A549 (cell line): ENCODE data around the gene CEP78. TPM values are rescaled to one million over a fixed set of nuclear protein-coding genes. Genes with fewer than 3 reads are reported as not detected.

ENCODE experiments used
- ATAC-seq, 2 experiments: fragments of 200-7000 bp in 1 of 2; fragments of >200 bp in 1 of 2; cut with Nextera tagmentation in 1 of 2; cut with Tn5 transposase in 1 of 2; 3 replicates each; pipeline versions ENCODE4 v1.8.0 to v1.9.1; 2018 to 2020; ENCODE audit warnings: mild to moderate bottlenecking in 1 of 2, moderate library complexity in 1 of 2
- CTCF ChIA-PET: fragments of 300-600 bp; sonication (Branson Sonifier 250); formaldehyde crosslinking; extraction: SDS; loops from one replicate; lab custom pipeline; 2021; ENCODE audit warnings: antibody characterized with exemption, inconsistent platforms; lab: Yijun Ruan, JAX
- POLR2A ChIA-PET: fragments of 350-600 bp; formaldehyde crosslinking; extraction: SDS; loops from one replicate; lab custom pipeline; 2021; ENCODE audit warnings: antibody characterized with exemption, inconsistent platforms; lab: Yijun Ruan, JAX
- DNase-seq, 2 experiments: peaks; one replicate each; pipeline versions ENCODE4 v3.0.0 to v3.0.0-alpha.2; 2011 to 2016; ENCODE audit warnings: low read depth in 1 of 2, low spot score in 1 of 2
- FAIRE-seq: peaks from 2 replicates; lab custom pipeline; 2011; peaks lifted over from hg19 to GRCh38; lab: Jason Lieb, UNC
- H3K27ac ChIP-seq, 2 experiments: fragments of >200 bp; sonication (Bioruptor Twin); formaldehyde crosslinking; 3 replicates each; pipeline ENCODE4 v1.5.1; 2016 to 2017
- H3K4me1 ChIP-seq: fragments of >200 bp; sonication (Bioruptor Twin); formaldehyde crosslinking; 3 replicates; pipeline ENCODE4 v1.6.1; 2016
- H3K4me2 ChIP-seq: fragments of >200 bp; sonication (Bioruptor Twin); formaldehyde crosslinking; 3 replicates; pipeline ENCODE4 v1.6.1; 2016
- H3K4me3 ChIP-seq: fragments of >200 bp; sonication (Bioruptor Twin); formaldehyde crosslinking; 3 replicates; pipeline ENCODE4 v1.5.1; 2016
- H3K9me3 ChIP-seq: fragments of >200 bp; sonication (Bioruptor Twin); formaldehyde crosslinking; 3 replicates; pipeline ENCODE4 v1.6.1; 2016
- CBX8 ChIP-seq: fragments of 200-600 bp; sonication (generic); IDR thresholded peaks from 2 replicates; pipeline ENCODE4 v1.6.1; 2016
- CHD2 ChIP-seq: fragments of 150-350 bp; IDR thresholded peaks from 2 replicates; pipeline ENCODE4 v1.6.1; 2014; ENCODE audit warnings: low read length; ENCODE audit not compliant: partially characterized antibody
- CHD4 ChIP-seq: fragments of 200-600 bp; sonication (generic); IDR thresholded peaks from 2 replicates; pipeline ENCODE4 v1.6.1; 2016; ENCODE audit warnings: antibody characterized with exemption, mild to moderate bottlenecking, borderline replicate concordance
- EHMT2 ChIP-seq: fragments of 200-600 bp; sonication (generic); IDR thresholded peaks from 2 replicates; pipeline ENCODE4 v1.6.1; 2016; ENCODE audit warnings: antibody characterized with exemption, low read depth, mild to moderate bottlenecking, moderate library complexity
- ESRRA ChIP-seq: fragments of 150-350 bp; IDR thresholded peaks from 2 replicates; pipeline ENCODE4 v1.6.1; 2014; ENCODE audit warnings: mild to moderate bottlenecking, low read length, borderline replicate concordance
- FOSB ChIP-seq: fragments of 250-450 bp; sonication (Bioruptor Pico); IDR thresholded peaks from 2 replicates; pipeline ENCODE4 v1.5.0; 2020; ENCODE audit warnings: mild to moderate bottlenecking, moderate library complexity
- FOSL2 ChIP-seq, 2 experiments: fragments of 450-650 bp in 1 of 2; fragments of >200 bp in 1 of 2; sonication (Bioruptor Twin) in 1 of 2; formaldehyde crosslinking; IDR thresholded peaks; 2 replicates each; pipeline versions ENCODE4 v1.5.0 to v1.6.1; 2016 to 2020; ENCODE audit warnings: mild to moderate bottlenecking in 1 of 2, moderate library complexity in 1 of 2
- FOXS1 ChIP-seq: fragments of 250-450 bp; sonication (Bioruptor Pico); IDR thresholded peaks from 2 replicates; pipeline ENCODE4 v1.5.0; 2020; ENCODE audit warnings: mild to moderate bottlenecking, moderate library complexity
- HDAC2 ChIP-seq: fragments of 200-600 bp; sonication (generic); IDR thresholded peaks from 2 replicates; pipeline ENCODE4 v1.6.1; 2016
- HEYL ChIP-seq: fragments of 250-450 bp; sonication (Bioruptor Pico); IDR thresholded peaks from 2 replicates; pipeline ENCODE4 v1.8.0; 2021; ENCODE audit warnings: mild to moderate bottlenecking, moderate library complexity
- HOXA7 ChIP-seq: fragments of 250-450 bp; sonication (Bioruptor Pico); IDR thresholded peaks from 2 replicates; pipeline ENCODE4 v1.5.0; 2020; ENCODE audit warnings: mild to moderate bottlenecking, moderate library complexity
- JUNB ChIP-seq: fragments of >200 bp; sonication (Bioruptor Twin); formaldehyde crosslinking; IDR thresholded peaks from 2 replicates; pipeline ENCODE4 v1.6.1; 2016
- KDM1A ChIP-seq: fragments of 200-600 bp; sonication (generic); IDR thresholded peaks from 2 replicates; pipeline ENCODE4 v1.6.1; 2016; ENCODE audit warnings: low read depth, mild to moderate bottlenecking
- KDM5A ChIP-seq: fragments of 200-600 bp; sonication (generic); IDR thresholded peaks from 2 replicates; pipeline ENCODE4 v1.6.1; 2016; ENCODE audit warnings: antibody characterized with exemption, mild to moderate bottlenecking
- NFE2L2 ChIP-seq: fragments of 150-350 bp; conservative IDR thresholded peaks from 2 replicates; pipeline ENCODE4 v1.6.1; 2014; ENCODE audit warnings: low read length
- NPAS2 ChIP-seq: fragments of 250-450 bp; sonication (Bioruptor Pico); IDR thresholded peaks from 2 replicates; pipeline ENCODE4 v1.8.0; 2022; ENCODE audit warnings: mild to moderate bottlenecking, moderate library complexity, borderline replicate concordance
- POLR2AphosphoS2 ChIP-seq: conservative IDR thresholded peaks from 2 replicates; pipeline ENCODE4 v1.6.1; 2012; ENCODE audit warnings: low read length, improper control_type of control experiment, inconsistent platforms
- RAD21 ChIP-seq, 2 experiments: fragments of >200 bp in 1 of 2; sonication (Bioruptor Twin) in 1 of 2; formaldehyde crosslinking in 1 of 2; IDR thresholded peaks in 1 of 2; conservative IDR thresholded peaks in 1 of 2; 2 replicates in 1 of 2; 3 replicates in 1 of 2; pipeline ENCODE4 v1.6.1; 2012 to 2018; ENCODE audit warnings: inconsistent platforms in 1 of 2
- RARB ChIP-seq: fragments of 250-450 bp; sonication (Bioruptor Pico); IDR thresholded peaks from 2 replicates; pipeline ENCODE4 v1.8.0; 2021; ENCODE audit warnings: mild to moderate bottlenecking, moderate library complexity
- RFX5 ChIP-seq: fragments of 450-650 bp; IDR thresholded peaks from 2 replicates; pipeline ENCODE4 v1.7.1; 2014; ENCODE audit warnings: antibody characterized with exemption, mild to moderate bottlenecking, moderate library complexity
- RNF2 ChIP-seq: fragments of 200-600 bp; sonication (generic); IDR thresholded peaks from 2 replicates; pipeline ENCODE4 v1.6.1; 2016; ENCODE audit warnings: low read depth, mild to moderate bottlenecking, antibody characterized with exemption, moderate library complexity, borderline replicate concordance
- SMC3 ChIP-seq: fragments of >200 bp; sonication (Bioruptor Twin); formaldehyde crosslinking; IDR thresholded peaks from 3 replicates; pipeline ENCODE4 v1.6.1; 2018; ENCODE audit warnings: inconsistent platforms
- SREBF2 ChIP-seq: fragments of 450-650 bp; IDR thresholded peaks from 2 replicates; pipeline ENCODE4 v1.6.1; 2014; ENCODE audit warnings: mild to moderate bottlenecking, moderate library complexity
- TP53 ChIP-seq: fragments of 250-450 bp; sonication (Bioruptor Pico); IDR thresholded peaks from 2 replicates; pipeline ENCODE4 v1.5.0; 2021; ENCODE audit warnings: mild to moderate bottlenecking, moderate library complexity
- ZNF302 ChIP-seq: fragments of 250-450 bp; sonication (Bioruptor Pico); IDR thresholded peaks from 2 replicates; pipeline ENCODE4 v1.9.0; 2021; ENCODE audit warnings: inconsistent platforms, mild to moderate bottlenecking, moderate library complexity
- ZSCAN20 ChIP-seq: fragments of 250-450 bp; sonication (Bioruptor Pico); IDR thresholded peaks from 2 replicates; pipeline ENCODE4 v1.8.0; 2022; ENCODE audit warnings: mild to moderate bottlenecking, moderate library complexity
- WGBS: methylation state at CpG from one replicate; pipeline ENCODE4 v1.1.6; 2017; ENCODE audit errors: missing lambda C conversion rate; 5-methylcytosine and 5-hydroxymethylcytosine counted together
- polyA plus RNA-seq, 4 experiments: library from polyadenylated mRNA; depleted of rRNA in 3 of 4; stranded (reverse); fragments of >200 nt; fragmentation: RNase III in 1 of 4; extraction: RNeasy Plus Mini Kit Qiagen cat#74134 plus additional on column Dnase treatment in 1 of 4; gene quantifications; 2 replicates in 3 of 4; 3 replicates in 1 of 4; pipeline ENCODE4 v1.2.3, GENCODE V29; 2011 to 2017
- TF ChIP-seq, protein P1 (sequence below): fragments of >200 bp; sonication (Bioruptor Twin); formaldehyde crosslinking; IDR thresholded peaks from 3 replicates; pipeline ENCODE4 v1.5.1; 2016
- TF ChIP-seq, protein P2 (sequence below): fragments of 200-600 bp; sonication (generic); IDR thresholded peaks from 2 replicates; pipeline ENCODE4 v1.6.1; 2016; ENCODE audit warnings: antibody characterized with exemption, mild to moderate bottlenecking, moderate library complexity
- TF ChIP-seq, protein P3 (sequence below): IDR thresholded peaks from 2 replicates; pipeline ENCODE4 v1.6.1; 2012

The CEP78 gene
- polyA plus RNA-seq, 2 of the 4 experiments (the other 2 are of a cell fraction) = 16.5 to 28.9 TPM

DNA sequence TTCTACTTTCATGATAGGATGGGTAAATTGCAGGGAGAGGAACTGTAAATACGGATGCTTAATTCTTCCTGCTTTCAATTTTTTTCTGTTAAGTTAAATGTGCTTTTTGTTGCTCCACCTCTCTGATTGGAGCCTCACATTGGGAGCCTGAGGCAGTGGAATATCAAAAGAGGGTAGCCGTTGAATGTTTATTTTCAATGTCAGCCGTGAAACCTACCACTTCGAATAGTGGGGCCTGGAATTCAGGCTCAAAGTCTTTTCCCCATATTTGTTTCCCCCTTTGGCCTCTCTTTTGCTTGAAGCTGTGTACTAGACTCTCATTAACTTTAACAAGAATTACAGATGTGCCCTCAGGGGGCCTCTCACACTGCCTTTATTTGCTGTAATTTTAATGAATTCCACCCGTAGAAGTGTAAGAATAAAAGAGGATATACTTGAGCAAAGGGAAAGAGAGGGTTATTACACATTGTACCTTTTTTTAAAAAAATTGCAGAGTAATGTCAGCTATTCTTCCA, 90.0 kb downstream of the CEP78 start:
- ChIA-PET CTCF (no interaction called here), POLR2A (interaction anchor here (0.7 kb wide), 2 partner anchors 10 to 55 kb away, joined by 3 read pairs; no protein-coding TSS in a partner anchor)
- ATAC-seq (no peak), FAIRE-seq (no peak), DNase-seq (no peak)
- Histone ChIP-seq H3K4me3 (no peak overlapping the region), H3K9me3 (no peaks in the 10 kb centered on the region), H3K4me1 (no peaks in the 10 kb centered on the region), H3K27ac (no peak overlapping the region), H3K4me2 (no peak overlapping the region)
- 97% methylated on average over 5 of the region's 5 CpGs for WGBS
- TF ChIP-seq TP53 (no peak), FOXS1 (CRISPR knock-in tag) (no peak), SMC3 (no peak), JUNB (no peak), ZSCAN20 (CRISPR knock-in tag) (no peak), EHMT2 (no peak), RNF2 (no peak), CHD2 (no peak), FOSL2 (IDR thresholded peaks at IDR 0.05) (no peak), FOSL2 (CRISPR knock-in tag; IDR thresholded peaks at IDR 0.05) (no peak), FOSB (CRISPR knock-in tag) (no peak), HEYL (CRISPR knock-in tag) (no peak), RAD21 (conservative IDR thresholded peaks at IDR 0.05 in 1 of 2, IDR thresholded peaks at IDR 0.05 in 1 of 2) (no peak), RFX5 (no peak), KDM1A (no peak)
- TF ChIP-seq, protein P1, sequence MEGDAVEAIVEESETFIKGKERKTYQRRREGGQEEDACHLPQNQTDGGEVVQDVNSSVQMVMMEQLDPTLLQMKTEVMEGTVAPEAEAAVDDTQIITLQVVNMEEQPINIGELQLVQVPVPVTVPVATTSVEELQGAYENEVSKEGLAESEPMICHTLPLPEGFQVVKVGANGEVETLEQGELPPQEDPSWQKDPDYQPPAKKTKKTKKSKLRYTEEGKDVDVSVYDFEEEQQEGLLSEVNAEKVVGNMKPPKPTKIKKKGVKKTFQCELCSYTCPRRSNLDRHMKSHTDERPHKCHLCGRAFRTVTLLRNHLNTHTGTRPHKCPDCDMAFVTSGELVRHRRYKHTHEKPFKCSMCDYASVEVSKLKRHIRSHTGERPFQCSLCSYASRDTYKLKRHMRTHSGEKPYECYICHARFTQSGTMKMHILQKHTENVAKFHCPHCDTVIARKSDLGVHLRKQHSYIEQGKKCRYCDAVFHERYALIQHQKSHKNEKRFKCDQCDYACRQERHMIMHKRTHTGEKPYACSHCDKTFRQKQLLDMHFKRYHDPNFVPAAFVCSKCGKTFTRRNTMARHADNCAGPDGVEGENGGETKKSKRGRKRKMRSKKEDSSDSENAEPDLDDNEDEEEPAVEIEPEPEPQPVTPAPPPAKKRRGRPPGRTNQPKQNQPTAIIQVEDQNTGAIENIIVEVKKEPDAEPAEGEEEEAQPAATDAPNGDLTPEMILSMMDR = no peak

DNA sequence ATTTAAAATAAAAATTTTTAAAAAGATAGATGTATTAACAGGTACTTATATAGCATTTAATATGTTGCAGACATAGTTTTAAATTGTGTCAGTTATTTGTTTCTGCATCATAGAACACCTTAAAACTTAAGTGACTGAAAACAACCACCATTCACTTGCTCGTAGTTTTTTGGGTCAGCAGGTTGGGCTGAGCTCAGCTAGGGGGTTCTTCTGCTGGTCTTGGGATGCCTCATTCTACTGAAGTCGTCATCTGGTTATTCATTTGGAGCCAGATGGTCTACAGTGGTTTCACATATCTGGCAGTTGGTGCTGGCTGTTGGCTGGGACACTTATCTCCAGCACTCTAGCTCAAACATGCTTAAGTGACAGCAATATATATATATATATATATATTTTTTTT, 90.7 kb downstream of the CEP78 start:
- H3K4me1 ChIP-seq = no peaks in the 10 kb centered on the region
- no peaks in the 10 kb centered on the region for H3K9me3 ChIP-seq
- no peak for FAIRE-seq
- TF ChIP-seq KDM5A (no peak), POLR2AphosphoS2 (no peak), SREBF2 (no peak), HDAC2 (no peak), FOSL2 (IDR thresholded peaks at IDR 0.05) (no peak), FOSL2 (CRISPR knock-in tag; IDR thresholded peaks at IDR 0.05) (no peak), ZNF302 (CRISPR knock-in tag) (no peak), RARB (CRISPR knock-in tag) (no peak), CHD2 (no peak), ESRRA (no peak), NFE2L2 (no peak), FOXS1 (CRISPR knock-in tag) (no peak), NPAS2 (no peak), CHD4 (no peak), HOXA7 (CRISPR knock-in tag) (no peak), RNF2 (no peak), CBX8 (no peak)
- TF ChIP-seq, protein P2, sequence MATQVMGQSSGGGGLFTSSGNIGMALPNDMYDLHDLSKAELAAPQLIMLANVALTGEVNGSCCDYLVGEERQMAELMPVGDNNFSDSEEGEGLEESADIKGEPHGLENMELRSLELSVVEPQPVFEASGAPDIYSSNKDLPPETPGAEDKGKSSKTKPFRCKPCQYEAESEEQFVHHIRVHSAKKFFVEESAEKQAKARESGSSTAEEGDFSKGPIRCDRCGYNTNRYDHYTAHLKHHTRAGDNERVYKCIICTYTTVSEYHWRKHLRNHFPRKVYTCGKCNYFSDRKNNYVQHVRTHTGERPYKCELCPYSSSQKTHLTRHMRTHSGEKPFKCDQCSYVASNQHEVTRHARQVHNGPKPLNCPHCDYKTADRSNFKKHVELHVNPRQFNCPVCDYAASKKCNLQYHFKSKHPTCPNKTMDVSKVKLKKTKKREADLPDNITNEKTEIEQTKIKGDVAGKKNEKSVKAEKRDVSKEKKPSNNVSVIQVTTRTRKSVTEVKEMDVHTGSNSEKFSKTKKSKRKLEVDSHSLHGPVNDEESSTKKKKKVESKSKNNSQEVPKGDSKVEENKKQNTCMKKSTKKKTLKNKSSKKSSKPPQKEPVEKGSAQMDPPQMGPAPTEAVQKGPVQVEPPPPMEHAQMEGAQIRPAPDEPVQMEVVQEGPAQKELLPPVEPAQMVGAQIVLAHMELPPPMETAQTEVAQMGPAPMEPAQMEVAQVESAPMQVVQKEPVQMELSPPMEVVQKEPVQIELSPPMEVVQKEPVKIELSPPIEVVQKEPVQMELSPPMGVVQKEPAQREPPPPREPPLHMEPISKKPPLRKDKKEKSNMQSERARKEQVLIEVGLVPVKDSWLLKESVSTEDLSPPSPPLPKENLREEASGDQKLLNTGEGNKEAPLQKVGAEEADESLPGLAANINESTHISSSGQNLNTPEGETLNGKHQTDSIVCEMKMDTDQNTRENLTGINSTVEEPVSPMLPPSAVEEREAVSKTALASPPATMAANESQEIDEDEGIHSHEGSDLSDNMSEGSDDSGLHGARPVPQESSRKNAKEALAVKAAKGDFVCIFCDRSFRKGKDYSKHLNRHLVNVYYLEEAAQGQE = no peak
- TF ChIP-seq, protein P3, sequence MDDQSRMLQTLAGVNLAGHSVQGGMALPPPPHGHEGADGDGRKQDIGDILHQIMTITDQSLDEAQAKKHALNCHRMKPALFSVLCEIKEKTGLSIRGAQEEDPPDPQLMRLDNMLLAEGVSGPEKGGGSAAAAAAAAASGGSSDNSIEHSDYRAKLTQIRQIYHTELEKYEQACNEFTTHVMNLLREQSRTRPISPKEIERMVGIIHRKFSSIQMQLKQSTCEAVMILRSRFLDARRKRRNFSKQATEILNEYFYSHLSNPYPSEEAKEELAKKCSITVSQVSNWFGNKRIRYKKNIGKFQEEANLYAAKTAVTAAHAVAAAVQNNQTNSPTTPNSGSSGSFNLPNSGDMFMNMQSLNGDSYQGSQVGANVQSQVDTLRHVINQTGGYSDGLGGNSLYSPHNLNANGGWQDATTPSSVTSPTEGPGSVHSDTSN = no peak
- TF ChIP-seq, all 56 proteins: peak for 0
- POLR2A ChIA-PET = interaction anchor here (0.7 kb wide), 2 partner anchors 9 to 56 kb away, joined by 3 read pairs; no protein-coding TSS in a partner anchor
- H3K4me3 ChIP-seq = no peak overlapping the region
- no peak for ATAC-seq
- no peak overlapping the region for H3K4me2 ChIP-seq
- WGBS = 95% methylated on average over 2 of the region's 2 CpGs
- DNase-seq = no peak
- CTCF ChIA-PET = no interaction called here
- no peak overlapping the region for H3K27ac ChIP-seq
